Measurements from ENCODE around the gene DDAH2. TPM values are rescaled to one million over a fixed set of nuclear protein-coding genes. Genes with fewer than 3 reads are reported as not detected.
A peak's percentile ranks its signal among the peaks of the same experiment; 100 is the strongest.

Gene DDAH2
- total and polyA plus RNA-seq, 2 experiments from 2014 or later: 138 to 170 TPM

DNA sequence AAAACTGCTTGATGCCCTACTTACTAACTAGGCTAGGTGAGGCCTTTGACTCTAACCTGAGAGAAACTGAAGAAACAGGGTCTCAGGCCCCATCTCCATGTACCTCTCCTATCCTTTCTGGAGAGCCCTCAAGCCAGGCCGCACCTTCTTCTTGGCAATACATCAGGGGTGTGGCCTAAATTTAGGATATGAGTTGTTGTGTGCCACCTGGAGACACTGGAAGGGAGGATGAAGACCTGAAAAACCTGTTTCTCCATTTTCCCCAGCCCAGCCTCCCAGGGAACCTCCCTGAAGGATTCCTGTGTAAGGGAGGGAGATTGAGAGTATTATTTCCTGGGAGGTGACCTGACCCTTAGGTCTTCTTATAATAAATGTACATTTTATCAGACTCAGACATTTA lies 10.8 kb downstream of the DDAH2 start:
- no peak overlapping the region for H3K4me3 ChIP-seq
- TF ChIP-seq CTCF (IDR thresholded peaks at IDR 0.05; ENCODE audit: low read depth, low read length): no peak
- H3K4me1 ChIP-seq (ENCODE audit: low read depth): peaks cover 11% of the 10 kb centered on the region
- no peaks in the 10 kb centered on the region for H3K36me3 ChIP-seq
- H3K27me3 ChIP-seq: no peaks in the 10 kb centered on the region
- no peaks in the 10 kb centered on the region for H3K9me3 ChIP-seq (ENCODE audit: low read depth)
- H3K27ac ChIP-seq: no peak overlapping the region
- DNase-seq (ENCODE audit: low read depth in 1 of 2, low spot score in 1 of 2): no peak

GRCh38 chr6:31717499-31718222 lies 11.4 kb downstream of the DDAH2 start:
- no peak for TF ChIP-seq CTCF (IDR thresholded peaks at IDR 0.05; ENCODE audit: low read depth, low read length)
- H3K9me3 ChIP-seq (ENCODE audit: low read depth): no peaks in the 10 kb centered on the region
- H3K27me3 ChIP-seq: no peaks in the 10 kb centered on the region
- no peak overlapping the region for H3K4me3 ChIP-seq
- peak in 1 of 2 donors; percentile 25 for DNase-seq (ENCODE audit: low read depth in 1 of 2, low spot score in 1 of 2)
- no peaks in the 10 kb centered on the region for H3K36me3 ChIP-seq
- no peak overlapping the region for H3K27ac ChIP-seq
- peaks cover 11% of the 10 kb centered on the region for H3K4me1 ChIP-seq (ENCODE audit: low read depth)

GRCh38 chr6:31715022-31715958 lies 13.8 kb downstream of the DDAH2 start, which contains the start of gene LY6G6D:
LY6G6D (plus strand) TSS chr6:31715348; CDS start chr6:31715356, 8 bp downstream.
- H3K4me3 ChIP-seq: no peak within 1 kb of the TSS
- no peak for DNase-seq (ENCODE audit: low read depth in 1 of 2, low spot score in 1 of 2)
- no peak for TF ChIP-seq CTCF (IDR thresholded peaks at IDR 0.05; ENCODE audit: low read depth, low read length)
- no peaks in the 10 kb centered on the region for H3K9me3 ChIP-seq (ENCODE audit: low read depth)
- no peaks in the 10 kb centered on the region for H3K36me3 ChIP-seq
- no peak within 1 kb of the TSS for H3K27ac ChIP-seq
- peaks cover 11% of the 10 kb centered on the region for H3K4me1 ChIP-seq (ENCODE audit: low read depth)
- H3K27me3 ChIP-seq: no peaks in the 10 kb centered on the region

DNA sequence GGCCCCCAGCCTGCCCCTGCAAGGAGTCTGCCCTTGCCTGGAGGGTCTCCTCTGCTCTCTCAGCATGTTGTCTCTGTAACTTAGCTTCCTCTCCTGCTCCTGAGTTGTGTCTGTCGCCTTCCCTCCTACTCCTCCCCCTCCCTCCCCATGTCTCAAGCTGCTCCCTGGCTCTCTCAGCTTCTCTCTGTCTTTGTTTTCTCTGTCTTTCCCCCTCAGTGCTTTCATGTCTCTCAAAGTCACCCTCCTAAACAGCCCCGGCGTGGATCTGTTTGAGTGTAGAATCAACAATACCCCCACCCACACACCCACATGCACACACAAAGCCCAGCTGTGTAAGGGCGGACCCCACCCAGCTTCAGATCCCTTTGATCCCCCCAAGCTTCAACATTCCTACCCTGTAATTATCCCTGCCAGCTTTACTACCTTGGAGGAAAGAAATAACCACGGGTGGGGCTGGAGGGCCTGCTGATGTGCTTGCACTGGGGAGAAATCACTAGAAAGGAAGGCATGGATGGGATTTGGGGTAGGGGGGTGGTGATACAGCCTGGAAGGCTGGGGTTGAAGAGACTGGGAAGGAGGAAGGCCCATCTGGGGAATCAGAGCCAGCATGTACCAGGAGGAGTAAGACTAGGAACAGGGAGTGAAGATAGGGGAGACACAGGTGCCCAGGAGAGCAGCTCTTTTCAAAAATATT lies 15.0 kb downstream of the DDAH2 start:
- Histone ChIP-seq H3K4me1 (ENCODE audit: low read depth) (peaks cover 11% of the 10 kb centered on the region), H3K27me3 (no peaks in the 10 kb centered on the region), H3K4me3 (no peak overlapping the region), H3K9me3 (ENCODE audit: low read depth) (no peaks in the 10 kb centered on the region), H3K36me3 (no peaks in the 10 kb centered on the region), H3K27ac (no peak overlapping the region)
- no peak for TF ChIP-seq CTCF (IDR thresholded peaks at IDR 0.05; ENCODE audit: low read depth, low read length)
- DNase-seq (ENCODE audit: low read depth in 1 of 2, low spot score in 1 of 2): no peak

DNA sequence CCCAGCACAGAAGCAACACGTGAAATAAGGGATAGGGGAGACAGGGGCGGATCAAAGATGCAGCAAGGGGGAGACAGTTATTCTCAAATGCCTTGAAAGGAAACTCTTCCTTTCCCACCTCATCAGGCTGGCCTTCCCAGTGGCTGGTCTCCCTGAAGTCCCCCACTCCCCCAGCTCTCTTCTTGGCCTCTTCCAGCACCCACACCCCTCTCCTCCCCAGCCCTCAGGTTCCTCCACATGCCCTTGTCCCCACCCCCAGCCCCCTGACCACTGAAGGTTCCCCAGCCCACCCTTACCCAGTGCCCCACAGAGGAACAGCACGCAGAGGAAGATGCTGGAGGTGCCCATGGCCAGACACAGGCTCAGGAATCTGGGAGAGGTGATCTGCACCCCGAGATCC lies 15.6 kb downstream of the DDAH2 start:
- TF ChIP-seq CTCF (IDR thresholded peaks at IDR 0.05; ENCODE audit: low read depth, low read length): no peak
- no peak overlapping the region for H3K4me3 ChIP-seq
- no peaks in the 10 kb centered on the region for H3K9me3 ChIP-seq (ENCODE audit: low read depth)
- H3K27ac ChIP-seq: no peak overlapping the region
- DNase-seq (ENCODE audit: low read depth in 1 of 2, low spot score in 1 of 2): no peak
- H3K27me3 ChIP-seq: no peaks in the 10 kb centered on the region
- H3K4me1 ChIP-seq (ENCODE audit: low read depth): peaks cover 11% of the 10 kb centered on the region
- H3K36me3 ChIP-seq: no peaks in the 10 kb centered on the region
